ENCODE results near the gene RABGAP1L.

- TF ChIP-seq CTCF (IDR thresholded peaks at IDR 0.05; ENCODE audit: low read depth, low read length) = no peak
- no peak for TF ChIP-seq MAX (IDR thresholded peaks at IDR 0.05; ENCODE audit: low read depth, low read length)
- TF ChIP-seq POLR2A (IDR thresholded peaks at IDR 0.05; ENCODE audit: extremely low read depth, insufficient read length) = no peak
- TF ChIP-seq MYC (IDR thresholded peaks at IDR 0.05; ENCODE audit: low read depth, low read length) = no peak
These were observed 10.0 kb downstream of the RABGAP1L start for GRCh38 chr1:174169342-174169741.
